ENCODE measurements around the gene CASTOR1.

DNA sequence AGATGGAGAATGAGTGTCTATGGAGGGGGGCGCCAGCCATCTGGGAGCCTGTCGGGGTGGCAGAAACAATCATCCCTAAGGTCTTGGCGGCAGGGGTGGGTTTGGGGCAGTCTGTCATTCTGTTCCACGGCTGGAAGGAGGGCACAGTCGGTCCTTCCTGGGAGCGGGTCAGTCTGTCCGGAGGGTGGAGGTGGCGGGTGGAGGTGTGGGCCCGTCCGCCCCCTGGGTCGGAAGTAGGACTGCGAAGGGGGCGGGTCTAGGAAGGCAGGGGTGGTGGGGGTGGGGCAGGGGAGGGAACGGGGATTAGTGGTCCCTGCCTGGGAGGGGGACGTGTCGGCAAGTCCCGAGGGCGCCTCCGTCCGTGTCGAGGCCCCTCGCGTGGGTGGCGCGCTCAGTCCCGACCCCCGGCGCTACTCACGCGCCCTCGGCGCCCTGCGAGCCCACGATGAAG is 37.0 kb upstream of the CASTOR1 start:
- TF ChIP-seq, protein P1, sequence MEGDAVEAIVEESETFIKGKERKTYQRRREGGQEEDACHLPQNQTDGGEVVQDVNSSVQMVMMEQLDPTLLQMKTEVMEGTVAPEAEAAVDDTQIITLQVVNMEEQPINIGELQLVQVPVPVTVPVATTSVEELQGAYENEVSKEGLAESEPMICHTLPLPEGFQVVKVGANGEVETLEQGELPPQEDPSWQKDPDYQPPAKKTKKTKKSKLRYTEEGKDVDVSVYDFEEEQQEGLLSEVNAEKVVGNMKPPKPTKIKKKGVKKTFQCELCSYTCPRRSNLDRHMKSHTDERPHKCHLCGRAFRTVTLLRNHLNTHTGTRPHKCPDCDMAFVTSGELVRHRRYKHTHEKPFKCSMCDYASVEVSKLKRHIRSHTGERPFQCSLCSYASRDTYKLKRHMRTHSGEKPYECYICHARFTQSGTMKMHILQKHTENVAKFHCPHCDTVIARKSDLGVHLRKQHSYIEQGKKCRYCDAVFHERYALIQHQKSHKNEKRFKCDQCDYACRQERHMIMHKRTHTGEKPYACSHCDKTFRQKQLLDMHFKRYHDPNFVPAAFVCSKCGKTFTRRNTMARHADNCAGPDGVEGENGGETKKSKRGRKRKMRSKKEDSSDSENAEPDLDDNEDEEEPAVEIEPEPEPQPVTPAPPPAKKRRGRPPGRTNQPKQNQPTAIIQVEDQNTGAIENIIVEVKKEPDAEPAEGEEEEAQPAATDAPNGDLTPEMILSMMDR (IDR thresholded peaks at IDR 0.05): no peak
- TF ChIP-seq ZNF263 (CRISPR knock-in tag; IDR thresholded peaks at IDR 0.05; ENCODE audit: low read depth) (no peak), HMGXB4 (CRISPR knock-in tag; IDR thresholded peaks at IDR 0.05) (no peak)
